ENCODE data around the gene SELENOP. TPM values are rescaled to one million over a fixed set of nuclear protein-coding genes. Genes with fewer than 3 reads are reported as not detected.

Gene SELENOP
- total RNA-seq, 1 donor from 2014 or later = 53.7 TPM

Other genes starting within 250 kb of the SELENOP start
- gene CCDC152, start 55.1 kb downstream of the SELENOP start, total RNA-seq = 12.9 TPM
- 0.31 TPM for gene ANXA2R, start 228.4 kb upstream of the SELENOP start, total RNA-seq